Measurements from ENCODE around the gene ROR1. TPM values are rescaled to one million over a fixed set of nuclear protein-coding genes. Genes with fewer than 3 reads are reported as not detected.

The ROR1 gene
- total and polyA plus RNA-seq, 8 donors, result 25.5 to 95.8 (median 83.0) TPM

DNA sequence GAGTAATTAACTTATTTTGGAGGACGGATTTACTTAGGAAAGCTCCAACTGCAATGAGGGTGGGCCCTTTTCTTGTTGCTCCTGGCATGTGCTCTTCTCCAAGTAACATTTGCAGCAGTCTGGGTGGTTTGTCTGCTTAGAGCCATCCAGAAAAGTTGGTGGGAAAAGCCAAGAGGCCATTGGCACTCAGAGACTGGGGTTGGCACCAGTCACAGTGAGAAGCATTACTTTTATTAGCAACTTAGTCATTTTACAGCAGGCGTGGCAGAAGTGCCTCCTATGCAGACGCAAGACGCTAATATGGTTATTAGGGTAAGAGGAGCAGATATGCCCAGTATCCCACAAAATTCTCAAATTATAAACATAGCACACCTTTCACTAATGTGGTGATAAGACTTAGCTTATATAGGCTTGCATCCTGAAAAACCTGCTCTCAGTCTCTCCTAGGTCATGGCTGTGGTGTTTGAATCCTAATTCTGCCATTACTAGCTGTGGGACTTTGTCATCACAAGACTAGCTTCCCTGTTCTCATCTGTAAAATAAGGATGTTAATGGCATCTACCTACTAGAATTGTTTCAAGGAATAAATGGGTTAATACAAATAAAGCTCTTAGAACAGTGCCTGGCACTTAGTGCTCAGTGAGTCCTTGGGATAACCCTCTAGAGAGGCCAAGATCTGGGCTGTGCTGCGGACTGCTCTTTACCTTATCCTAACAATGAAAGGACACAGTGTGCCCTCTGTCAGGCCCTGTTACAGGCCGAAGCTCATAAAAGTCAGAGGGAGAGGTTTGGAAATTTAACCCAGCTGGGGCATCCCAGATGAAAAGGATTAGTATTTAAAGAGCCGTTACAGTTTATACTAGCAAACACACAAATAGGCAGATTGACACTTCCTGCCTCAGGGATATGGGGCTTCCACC is 154.6 kb downstream of the ROR1 start:
- peaks cover 0 to 6% of the 10 kb centered on the region in 2 donors for H3K4me1 ChIP-seq
- no peak overlapping the region for H3K27ac ChIP-seq
- no peak for DNase-seq
- no peak overlapping the region for H3K4me3 ChIP-seq
- TF ChIP-seq, protein P1, sequence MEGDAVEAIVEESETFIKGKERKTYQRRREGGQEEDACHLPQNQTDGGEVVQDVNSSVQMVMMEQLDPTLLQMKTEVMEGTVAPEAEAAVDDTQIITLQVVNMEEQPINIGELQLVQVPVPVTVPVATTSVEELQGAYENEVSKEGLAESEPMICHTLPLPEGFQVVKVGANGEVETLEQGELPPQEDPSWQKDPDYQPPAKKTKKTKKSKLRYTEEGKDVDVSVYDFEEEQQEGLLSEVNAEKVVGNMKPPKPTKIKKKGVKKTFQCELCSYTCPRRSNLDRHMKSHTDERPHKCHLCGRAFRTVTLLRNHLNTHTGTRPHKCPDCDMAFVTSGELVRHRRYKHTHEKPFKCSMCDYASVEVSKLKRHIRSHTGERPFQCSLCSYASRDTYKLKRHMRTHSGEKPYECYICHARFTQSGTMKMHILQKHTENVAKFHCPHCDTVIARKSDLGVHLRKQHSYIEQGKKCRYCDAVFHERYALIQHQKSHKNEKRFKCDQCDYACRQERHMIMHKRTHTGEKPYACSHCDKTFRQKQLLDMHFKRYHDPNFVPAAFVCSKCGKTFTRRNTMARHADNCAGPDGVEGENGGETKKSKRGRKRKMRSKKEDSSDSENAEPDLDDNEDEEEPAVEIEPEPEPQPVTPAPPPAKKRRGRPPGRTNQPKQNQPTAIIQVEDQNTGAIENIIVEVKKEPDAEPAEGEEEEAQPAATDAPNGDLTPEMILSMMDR (IDR thresholded peaks at IDR 0.05), result no peak
- intact Hi-C loops (cut with DNase I), result no loop called here
- H3K9me3 ChIP-seq, result no peaks in the 10 kb centered on the region
- no peaks in the 10 kb centered on the region for H3K27me3 ChIP-seq
- peak; percentile 79 for ATAC-seq
- no peaks in the 10 kb centered on the region for H3K36me3 ChIP-seq

DNA sequence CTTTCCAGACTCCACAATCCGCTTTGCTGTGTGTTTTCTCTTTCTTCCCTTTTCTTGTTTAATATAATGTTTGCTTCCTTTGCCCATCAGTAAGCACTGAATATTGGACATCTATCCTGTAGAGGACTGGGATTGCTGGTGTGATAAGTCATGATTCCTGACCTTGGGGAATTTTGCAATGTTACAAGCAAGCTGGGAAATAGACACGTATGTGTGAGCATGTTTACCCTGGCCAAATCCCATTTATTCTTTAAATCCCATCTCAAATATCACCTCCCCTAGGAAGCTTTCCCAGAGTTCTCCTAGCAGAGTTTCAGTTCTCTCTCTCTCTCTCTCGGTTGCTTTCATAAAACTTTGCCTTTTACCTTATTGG is 155.3 kb downstream of the ROR1 start:
- ATAC-seq, result no peak

DNA sequence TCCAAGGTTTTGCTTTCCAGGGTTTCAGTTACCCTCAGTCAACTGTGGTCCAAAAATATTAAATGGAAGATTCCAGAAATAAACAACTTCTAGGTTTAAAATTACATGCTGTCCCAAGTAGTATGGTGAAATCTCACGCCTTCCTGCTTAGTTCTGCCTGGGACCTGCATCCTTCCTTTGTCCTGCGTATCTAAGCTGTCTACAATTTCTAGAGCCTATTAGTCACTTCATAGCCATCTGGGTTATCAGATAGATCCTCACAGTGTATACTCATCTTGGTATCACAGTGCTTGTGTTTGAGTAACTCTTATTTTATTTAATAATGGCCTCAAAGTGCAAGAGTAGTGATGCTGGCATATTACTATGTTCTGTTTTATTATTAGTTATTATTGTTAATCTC is 157.7 kb downstream of the ROR1 start:
- Histone ChIP-seq H3K27ac (no peak overlapping the region), H3K27me3 (no peaks in the 10 kb centered on the region), H3K4me1 (peaks cover 0 to 6% of the 10 kb centered on the region in 2 donors), H3K9me3 (no peaks in the 10 kb centered on the region), H3K4me3 (no peak overlapping the region), H3K36me3 (no peaks in the 10 kb centered on the region)
- TF ChIP-seq, protein P1 (IDR thresholded peaks at IDR 0.05), result no peak
- ATAC-seq (no peak), DNase-seq (no peak)
- intact Hi-C loops (cut with DNase I), result no loop called here

More for the DNA sequence above, 155.3 kb downstream of the ROR1 start:
- TF ChIP-seq, protein P1 (IDR thresholded peaks at IDR 0.05), result no peak
- H3K9me3 ChIP-seq, result no peaks in the 10 kb centered on the region
- no peak for DNase-seq
- intact Hi-C loops (cut with DNase I), result no loop called here
- H3K4me1 ChIP-seq, result peaks cover 0 to 6% of the 10 kb centered on the region in 2 donors
- H3K27me3 ChIP-seq, result no peaks in the 10 kb centered on the region
- H3K27ac ChIP-seq, result no peak overlapping the region
- no peaks in the 10 kb centered on the region for H3K36me3 ChIP-seq
- H3K4me3 ChIP-seq, result no peak overlapping the region

DNA sequence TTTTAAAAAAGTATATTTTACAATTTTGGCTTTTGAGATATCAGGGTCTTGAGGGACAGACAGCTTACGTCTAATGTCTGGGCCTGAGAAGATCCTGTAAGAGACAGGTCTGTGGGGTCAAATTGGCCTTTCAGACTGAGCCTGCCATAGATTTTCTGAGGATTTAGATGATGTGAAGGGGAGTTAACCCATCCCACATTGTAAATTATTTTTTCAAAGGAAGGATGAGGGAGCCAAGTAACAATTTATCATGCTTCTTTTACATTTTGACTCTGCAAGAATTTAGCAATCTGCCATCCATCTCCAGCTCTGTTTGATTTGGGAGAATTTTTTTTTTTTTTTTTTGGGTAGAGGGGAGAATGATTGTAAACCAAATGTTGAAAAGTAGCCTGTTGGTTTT is 160.9 kb downstream of the ROR1 start:
- H3K36me3 ChIP-seq, result no peaks in the 10 kb centered on the region
- no peaks in the 10 kb centered on the region for H3K4me1 ChIP-seq
- ATAC-seq (no peak), DNase-seq (no peak)
- TF ChIP-seq, protein P1 (IDR thresholded peaks at IDR 0.05), result no peak
- H3K9me3 ChIP-seq, result no peaks in the 10 kb centered on the region
- intact Hi-C loops (cut with DNase I), result no loop called here
- no peak overlapping the region for H3K27ac ChIP-seq
- no peaks in the 10 kb centered on the region for H3K27me3 ChIP-seq
- H3K4me3 ChIP-seq, result no peak overlapping the region

DNA sequence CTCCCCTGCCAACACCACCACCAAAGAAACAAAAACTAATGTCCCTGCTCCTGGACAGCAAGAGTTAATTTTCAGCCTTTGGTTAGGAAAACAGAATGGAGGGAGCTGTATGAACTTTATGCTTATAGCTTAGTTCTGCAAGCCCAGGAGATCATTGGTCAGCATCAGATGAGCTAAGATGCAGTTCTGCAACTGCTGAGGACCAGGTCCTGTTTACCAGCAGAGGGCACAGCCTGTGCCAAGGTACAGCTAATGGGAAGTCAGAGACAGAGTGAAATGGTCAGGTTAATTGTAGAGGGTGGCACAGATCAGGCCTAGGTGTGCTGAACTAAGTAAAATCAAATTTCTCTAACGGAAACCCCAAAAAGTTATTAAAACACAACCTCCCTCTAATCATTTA is 161.3 kb downstream of the ROR1 start:
- DNase-seq (no peak), ATAC-seq (peak; percentile 57)
- Histone ChIP-seq H3K4me1 (no peaks in the 10 kb centered on the region), H3K27ac (no peak overlapping the region), H3K27me3 (no peaks in the 10 kb centered on the region), H3K36me3 (no peaks in the 10 kb centered on the region), H3K4me3 (no peak overlapping the region), H3K9me3 (no peaks in the 10 kb centered on the region)
- TF ChIP-seq, protein P1 (IDR thresholded peaks at IDR 0.05), result no peak
- intact Hi-C loops (cut with DNase I), result no loop called here
